ENCODE data around the gene LGR5. TPM values are rescaled to one million over a fixed set of nuclear protein-coding genes. Genes with fewer than 3 reads are reported as not detected.

The LGR5 gene
- total and polyA plus RNA-seq, 2 of the 4 experiments (the other 2 are of a cell fraction) = not detected

DNA sequence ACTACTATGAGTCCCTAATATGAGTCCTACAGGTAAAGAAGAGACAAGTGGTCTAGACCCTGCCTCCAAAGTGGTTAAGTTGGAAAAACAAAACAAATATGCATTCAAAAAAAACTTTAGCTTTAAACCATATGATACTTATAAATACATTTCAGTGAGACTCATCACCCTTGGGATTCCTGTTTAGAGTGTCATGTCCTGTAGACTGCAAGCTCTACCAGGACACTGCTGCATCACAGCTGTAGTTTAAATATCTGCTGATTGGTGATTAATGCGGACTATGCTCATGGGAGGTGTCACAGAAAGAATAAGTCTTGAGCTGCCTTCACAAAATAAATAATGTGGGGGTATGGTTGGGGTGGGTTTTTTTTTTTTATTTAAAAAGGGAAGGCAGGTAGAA lies 8.8 kb upstream of the LGR5 start:
- intact Hi-C loops (cut with micrococcal nuclease) (loop anchor here (5.0 kb wide), 1 partner anchor 117 kb away; no protein-coding TSS in a partner anchor), dilution Hi-C loops (cut with HindIII; ENCODE audit: low sequenced_read_pairs, unreplicated experiment) (no loop called here), in situ Hi-C loops (cut with MboI; ENCODE audit: low sequenced_read_pairs) (no loop called here)
- Histone ChIP-seq H3K23ac (ENCODE audit: low read depth, low read length) (no peak overlapping the region), H3K4ac (ENCODE audit: low read depth, low read length) (no peak overlapping the region), H3K4me3 (ENCODE audit: insufficient read depth, low read depth, low read length) (no peak overlapping the region), H3K18ac (ENCODE audit: low read depth, low read length) (no peak overlapping the region), H2BK20ac (ENCODE audit: low read depth, low read length) (no peak overlapping the region), H3K9me3 (ENCODE audit: control insufficient read depth, insufficient read depth, low read length) (no peaks in the 10 kb centered on the region; the same call in 1 of the 2 replicates), H3K9me1 (ENCODE audit: insufficient read depth, low read length) (no peaks in the 10 kb centered on the region), H3K14ac (replicated peaks; ENCODE audit: low read depth, low read length) (no peak overlapping the region), H3K4me1 (ENCODE audit: control insufficient read depth, insufficient read depth, low read length) (no peaks in the 10 kb centered on the region), H3K9ac (ENCODE audit: low read depth, low read length) (no peak overlapping the region), H2BK120ac (ENCODE audit: low read depth, low read length) (no peak overlapping the region), H2AFZ (replicated peaks; ENCODE audit: low read length, poor library complexity) (no peak overlapping the region), H3K79me1 (ENCODE audit: low read depth in 1 of 2, low read length in 2 of 2) (no peaks in the 10 kb centered on the region), H4K8ac (ENCODE audit: low read depth in 2 of 2, low read length in 2 of 2) (no peak overlapping the region), H3K27me3 (ENCODE audit: control insufficient read depth, insufficient read depth, low read length) (no peaks in the 10 kb centered on the region), H2BK15ac (ENCODE audit: low read depth, low read length) (no peak overlapping the region), H3K36me3 (ENCODE audit: control insufficient read depth, insufficient read depth, low read length) (no peaks in the 10 kb centered on the region), H3K4me2 (ENCODE audit: low read depth, low read length) (no peak overlapping the region), H3K56ac (ENCODE audit: extremely low read depth, insufficient read depth, low read length) (no peak overlapping the region), H2AK9ac (replicated peaks; ENCODE audit: low read depth, low read length, poor library complexity) (no peak overlapping the region), H2BK5ac (ENCODE audit: low read depth, low read length, poor library complexity, severe bottlenecking) (no peak overlapping the region), H4K5ac (ENCODE audit: low read depth, low read length) (no peak overlapping the region), H4K91ac (ENCODE audit: insufficient read depth, low read depth, low read length) (no peak overlapping the region), H2AK5ac (ENCODE audit: low read depth, low read length) (no peak overlapping the region), H3K27ac (ENCODE audit: insufficient read depth, low read length) (no peak overlapping the region), H4K20me1 (ENCODE audit: insufficient read depth, low read length) (no peaks in the 10 kb centered on the region)
- no peak for DNase-seq
- BruUV-seq (replicated peaks) = no TSS peak
- no peak for ATAC-seq (ENCODE audit: low read depth)
- ChIA-PET CTCF (interaction anchor here (0.7 kb wide), 1 partner anchor 15 kb away, joined by 4 read pairs; no protein-coding TSS in a partner anchor), POLR2A (ENCODE audit: unreplicated experiment) (no interaction called here)
- no peak for TF ChIP-seq CEBPB (IDR thresholded peaks at IDR 0.05; ENCODE audit: low read depth, low read length)
- TF ChIP-seq RFX5 (IDR thresholded peaks at IDR 0.05; ENCODE audit: low read depth, low read length) = no peak
- TF ChIP-seq, protein P1, sequence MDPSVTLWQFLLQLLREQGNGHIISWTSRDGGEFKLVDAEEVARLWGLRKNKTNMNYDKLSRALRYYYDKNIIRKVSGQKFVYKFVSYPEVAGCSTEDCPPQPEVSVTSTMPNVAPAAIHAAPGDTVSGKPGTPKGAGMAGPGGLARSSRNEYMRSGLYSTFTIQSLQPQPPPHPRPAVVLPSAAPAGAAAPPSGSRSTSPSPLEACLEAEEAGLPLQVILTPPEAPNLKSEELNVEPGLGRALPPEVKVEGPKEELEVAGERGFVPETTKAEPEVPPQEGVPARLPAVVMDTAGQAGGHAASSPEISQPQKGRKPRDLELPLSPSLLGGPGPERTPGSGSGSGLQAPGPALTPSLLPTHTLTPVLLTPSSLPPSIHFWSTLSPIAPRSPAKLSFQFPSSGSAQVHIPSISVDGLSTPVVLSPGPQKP (IDR thresholded peaks at IDR 0.05; ENCODE audit: borderline replicate concordance, low read depth, low read length) = no peak
- no peak for TF ChIP-seq CHD1 (IDR thresholded peaks at IDR 0.05; ENCODE audit: low read depth, low read length)
- no peak for TF ChIP-seq NFE2L2 (IDR thresholded peaks at IDR 0.05; ENCODE audit: low read depth, low read length)
- no peak for TF ChIP-seq RAD21 (IDR thresholded peaks at IDR 0.05; ENCODE audit: low read length)
- TF ChIP-seq BHLHE40 (IDR thresholded peaks at IDR 0.05; ENCODE audit: low read depth, low read length) = no peak
- TF ChIP-seq MAFK (IDR thresholded peaks at IDR 0.05; ENCODE audit: low read depth, low read length) = no peak
- TF ChIP-seq FOS (IDR thresholded peaks at IDR 0.05; ENCODE audit: low read depth, low read length) = no peak
- TF ChIP-seq POLR2A (IDR thresholded peaks at IDR 0.05; ENCODE audit: low read depth, low read length) = no peak
- TF ChIP-seq MXI1 (IDR thresholded peaks at IDR 0.05; ENCODE audit: borderline replicate concordance, low read depth, low read length) = no peak
- no peak for TF ChIP-seq MAZ (IDR thresholded peaks at IDR 0.05; ENCODE audit: borderline replicate concordance, low read depth, low read length)
- no peak for TF ChIP-seq RCOR1 (IDR thresholded peaks at IDR 0.05; ENCODE audit: insufficient replicate concordance, low read length)
- TF ChIP-seq, protein P2, sequence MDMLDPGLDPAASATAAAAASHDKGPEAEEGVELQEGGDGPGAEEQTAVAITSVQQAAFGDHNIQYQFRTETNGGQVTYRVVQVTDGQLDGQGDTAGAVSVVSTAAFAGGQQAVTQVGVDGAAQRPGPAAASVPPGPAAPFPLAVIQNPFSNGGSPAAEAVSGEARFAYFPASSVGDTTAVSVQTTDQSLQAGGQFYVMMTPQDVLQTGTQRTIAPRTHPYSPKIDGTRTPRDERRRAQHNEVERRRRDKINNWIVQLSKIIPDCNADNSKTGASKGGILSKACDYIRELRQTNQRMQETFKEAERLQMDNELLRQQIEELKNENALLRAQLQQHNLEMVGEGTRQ (IDR thresholded peaks at IDR 0.05; ENCODE audit: low read depth, low read length) = no peak
- no CpG with 5 or more reads among the region's 1 CpG for WGBS, 2 experiments (ENCODE audit: extremely low coverage in 2 of 2, insufficient read length in 1 of 2)

Measured in IMR-90 (cell line).